HG03159 (cell line): ENCODE data around the gene FAM83G.
A peak's percentile ranks its signal among the peaks of the same experiment; 100 is the strongest.
"Not testable (repeated sequence)": the region's sequence is repeated elsewhere in the genome, so short reads cannot be mapped to it uniquely, and the experiment has no call there.

ENCODE experiments used
- ATAC-seq: cut with Tn5 transposase; IDR thresholded peaks from one replicate; pipeline ENCODE4 v1.9.1; 2021; ENCODE audit warnings: mild to moderate bottlenecking, moderate library complexity; ENCODE audit not compliant: unreplicated experiment

FAM83G gene

GRCh38 chr17:19004421-19005136 lies at the start of gene FAM83G:
TSS of gene FAM83G (minus strand) at chr17:19004764. CDS start at chr17:19004041, 723 bp downstream.
- peak; percentile 68 for ATAC-seq

DNA sequence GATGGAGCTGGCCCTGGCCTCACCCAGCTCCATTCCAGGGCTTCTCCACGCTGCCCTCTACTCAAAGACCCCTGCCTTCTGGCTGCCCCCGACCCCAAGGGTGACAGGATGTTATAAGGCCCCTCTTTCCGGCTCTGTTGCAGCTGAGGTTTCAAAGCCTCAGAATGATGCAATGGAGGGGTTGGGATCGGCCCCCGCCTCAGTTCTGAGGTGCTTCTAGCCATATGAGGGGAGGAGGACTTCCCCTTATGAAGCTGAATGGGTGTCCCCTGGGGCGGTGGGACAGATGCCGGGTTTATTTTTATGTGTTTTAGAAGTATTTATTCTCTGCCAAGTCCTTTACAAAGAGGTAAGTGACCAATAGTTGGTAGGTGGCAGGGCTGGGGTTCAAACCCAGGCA lies 44.3 kb upstream of the FAM83G start:
- not testable (repeated sequence) for ATAC-seq

- not testable (repeated sequence) for ATAC-seq
These were observed 42.9 kb upstream of the FAM83G start for GRCh38 chr17:19047510-19047909.

- not testable (repeated sequence) for ATAC-seq
These were observed 42.3 kb upstream of the FAM83G start, which contains the start of gene GRAP for GRCh38 chr17:19046782-19047375. TSS of gene GRAP (minus strand) at chr17:19046957. CDS start at chr17:19046926, 31 bp downstream.

DNA sequence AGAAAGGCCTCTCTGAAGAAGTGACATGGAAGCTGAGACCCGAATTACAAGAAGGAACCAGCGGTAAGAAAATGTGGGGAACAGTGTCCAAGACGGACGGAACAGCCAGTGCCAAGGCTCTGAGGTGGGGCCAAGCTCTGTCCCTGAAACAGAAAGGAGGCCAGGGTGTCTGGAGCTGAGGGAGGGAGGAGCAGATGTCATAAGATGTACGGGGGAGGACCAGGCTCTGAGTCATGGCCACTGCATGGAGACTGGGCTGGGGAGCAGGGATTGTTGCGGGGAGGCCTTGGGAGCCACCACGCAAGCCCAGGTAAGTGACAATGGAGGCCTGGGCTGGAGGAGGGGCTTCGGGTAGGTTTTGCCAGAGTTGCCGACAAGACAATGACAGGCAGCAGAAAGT lies 40.1 kb upstream of the FAM83G start:
- not testable (repeated sequence) for ATAC-seq

DNA sequence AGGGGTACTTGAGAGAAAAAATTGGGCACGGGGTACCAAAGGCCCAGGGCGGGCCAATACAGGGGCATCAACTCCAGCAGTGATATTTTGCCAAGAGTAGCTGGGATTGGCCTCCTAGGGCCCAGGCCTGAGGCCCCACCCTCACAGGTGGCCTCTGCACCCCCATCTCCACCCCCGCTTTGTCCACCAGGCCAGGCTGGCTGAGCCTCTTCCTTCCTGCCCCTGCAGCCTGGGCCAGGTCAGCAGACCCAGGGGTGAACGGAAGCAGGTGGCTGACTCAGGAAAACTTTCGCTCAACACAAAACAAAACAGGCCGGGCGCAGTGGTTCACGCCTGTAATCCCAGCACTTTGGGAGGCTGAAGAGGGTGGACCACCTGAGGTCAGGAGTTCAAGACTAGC lies 38.5 kb upstream of the FAM83G start:
- not testable (repeated sequence) for ATAC-seq

DNA sequence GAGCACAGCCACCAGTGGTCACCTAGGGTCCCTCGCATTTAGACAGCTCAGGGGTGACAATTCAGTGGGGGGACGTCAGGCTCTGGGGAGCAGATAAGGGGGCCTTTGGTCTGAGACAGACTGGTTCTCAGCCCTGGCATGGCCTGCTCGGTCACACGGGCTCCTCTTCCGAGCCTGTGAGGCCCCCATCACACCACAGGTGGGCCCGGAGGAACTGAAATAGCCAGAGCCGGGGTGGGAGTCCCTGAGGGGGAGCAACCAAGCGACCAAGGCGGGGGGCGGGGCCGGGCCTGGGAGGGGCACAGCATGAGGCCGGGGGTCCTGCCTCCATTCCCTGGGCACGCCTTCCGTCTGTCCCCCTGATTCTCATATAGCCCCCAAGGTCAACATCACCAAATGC lies 37.8 kb upstream of the FAM83G start:
- not testable (repeated sequence) for ATAC-seq

DNA sequence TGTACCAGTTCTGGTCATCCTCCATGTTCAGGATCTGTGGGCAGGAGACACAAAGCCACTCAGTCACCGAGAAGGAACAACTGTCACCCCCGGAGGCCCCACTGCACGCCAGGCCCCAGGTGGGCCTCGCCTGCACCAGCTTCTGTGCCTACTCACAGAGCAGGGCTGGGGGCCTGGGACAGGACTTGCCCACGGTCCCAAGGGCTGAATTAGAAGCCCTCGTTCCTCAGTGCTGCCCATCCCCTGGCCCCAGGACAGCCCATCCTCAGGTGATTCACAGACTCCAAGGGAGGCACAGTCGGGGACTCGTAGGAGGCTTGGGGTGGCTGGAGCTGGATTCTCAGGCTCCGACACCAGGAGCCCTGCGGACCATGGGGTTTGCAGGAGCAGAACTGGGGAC lies 37.3 kb upstream of the FAM83G start:
- ATAC-seq: not testable (repeated sequence)

DNA sequence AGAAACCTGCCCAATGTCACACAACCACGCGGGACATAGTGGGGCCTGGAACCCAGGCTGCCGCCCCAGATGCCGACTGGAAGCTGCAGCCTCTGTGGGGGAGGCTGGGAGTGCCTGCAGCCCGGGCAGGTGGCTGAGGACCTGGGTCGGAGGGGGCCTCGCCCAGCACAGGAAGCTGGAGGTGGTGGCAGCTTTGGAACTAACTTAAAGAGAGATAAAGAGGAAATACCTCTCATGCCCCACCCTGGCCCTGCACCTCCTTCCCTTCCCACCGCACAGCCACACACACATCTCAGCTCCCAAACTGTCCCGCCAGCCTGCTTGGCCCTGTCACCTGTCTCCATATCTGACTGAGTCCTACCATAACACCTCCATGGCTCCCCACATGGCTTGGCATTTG lies 35.8 kb upstream of the FAM83G start:
- ATAC-seq: not testable (repeated sequence)

DNA sequence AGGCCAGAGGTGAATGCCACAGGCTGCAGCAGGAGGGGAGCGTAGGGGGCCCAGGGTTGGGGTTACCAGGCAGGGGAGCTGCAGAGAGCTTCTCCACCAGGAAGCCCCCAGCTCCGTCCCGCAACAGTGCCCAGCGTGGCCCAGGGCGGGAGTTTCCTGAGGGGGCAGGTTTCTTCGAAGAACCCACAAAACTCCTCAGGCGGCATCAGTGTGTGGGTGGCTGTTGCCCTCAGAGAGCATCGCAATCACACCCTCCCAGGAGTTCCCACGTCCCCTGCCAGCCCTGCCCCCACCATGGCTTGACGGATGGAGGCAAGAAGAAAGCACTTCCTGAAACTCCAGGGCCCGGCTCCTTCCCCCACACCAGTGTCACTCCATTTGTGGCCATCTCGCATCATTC lies 34.2 kb upstream of the FAM83G start:
- ATAC-seq: not testable (repeated sequence)

DNA sequence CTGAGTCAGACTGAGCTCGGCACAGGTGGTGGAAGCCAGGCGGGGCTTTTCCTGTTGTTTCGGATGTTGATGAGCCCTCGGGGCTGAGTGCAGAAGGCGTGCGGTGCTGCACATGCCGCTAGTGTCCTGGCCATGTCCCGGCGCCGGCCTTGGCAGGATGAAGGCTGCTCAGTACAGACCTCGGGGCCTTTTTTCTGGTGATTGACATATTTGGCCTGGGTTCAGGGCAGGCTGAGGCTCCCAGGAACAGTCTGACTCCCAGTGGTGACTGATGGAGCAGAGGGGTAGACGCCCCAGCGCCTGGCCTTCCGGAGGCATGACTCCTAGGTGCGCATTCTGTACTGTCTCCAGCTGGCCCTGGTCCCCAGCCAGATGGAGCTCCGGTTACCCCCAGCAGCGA lies 33.4 kb upstream of the FAM83G start:
- ATAC-seq: not testable (repeated sequence)

- ATAC-seq: not testable (repeated sequence)
These were observed 33.0 kb upstream of the FAM83G start for GRCh38 chr17:19037547-19037946.

DNA sequence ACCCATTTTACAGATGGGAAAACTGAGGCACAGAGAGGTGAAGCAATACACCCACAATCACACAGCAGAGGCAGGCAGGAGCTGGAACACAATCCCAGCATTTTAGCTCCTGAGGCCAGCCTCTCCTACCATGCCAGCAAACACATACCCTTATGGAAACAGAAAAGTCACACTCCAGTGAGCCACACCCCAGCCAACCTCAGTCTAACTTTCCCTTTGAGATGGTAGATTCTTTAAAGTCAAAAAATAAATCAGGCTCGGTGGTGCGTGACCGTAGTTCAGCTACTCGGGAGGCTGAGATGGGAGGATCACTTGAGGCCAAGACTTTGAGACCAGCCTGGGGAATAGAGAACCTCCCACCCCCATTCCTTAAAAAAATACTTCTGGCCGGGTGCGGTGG lies 31.6 kb upstream of the FAM83G start:
- not testable (repeated sequence) for ATAC-seq

- ATAC-seq: not testable (repeated sequence)
These were observed 27.9 kb upstream of the FAM83G start for GRCh38 chr17:19032377-19032988.

GRCh38 chr17:19031729-19032128 lies 27.2 kb upstream of the FAM83G start:
- ATAC-seq: not testable (repeated sequence)

- not testable (repeated sequence) for ATAC-seq
These were observed 26.3 kb upstream of the FAM83G start for GRCh38 chr17:19030771-19031449.

DNA sequence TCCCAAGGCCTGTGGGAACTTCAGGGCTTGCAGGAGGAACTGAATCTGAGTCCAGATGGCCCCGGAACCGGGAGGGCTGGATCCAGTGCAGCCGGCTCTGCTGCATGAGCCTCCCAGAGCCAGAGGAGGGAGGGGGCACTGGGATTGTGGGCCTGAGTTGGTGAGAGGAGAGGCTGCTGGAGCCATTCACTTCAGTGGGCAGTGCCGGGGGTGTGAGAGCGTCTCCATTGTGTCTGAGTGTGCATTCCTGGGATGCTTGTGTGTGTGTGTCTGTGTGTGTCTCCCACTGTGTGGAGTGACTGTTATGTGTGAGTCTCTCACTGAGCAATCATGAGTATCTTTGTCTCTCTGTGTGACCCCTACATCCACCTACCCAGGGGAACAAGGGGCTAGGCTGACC lies 25.2 kb upstream of the FAM83G start:
- not testable (repeated sequence) for ATAC-seq

GRCh38 chr17:19028671-19029070 lies 24.1 kb upstream of the FAM83G start:
- not testable (repeated sequence) for ATAC-seq

DNA sequence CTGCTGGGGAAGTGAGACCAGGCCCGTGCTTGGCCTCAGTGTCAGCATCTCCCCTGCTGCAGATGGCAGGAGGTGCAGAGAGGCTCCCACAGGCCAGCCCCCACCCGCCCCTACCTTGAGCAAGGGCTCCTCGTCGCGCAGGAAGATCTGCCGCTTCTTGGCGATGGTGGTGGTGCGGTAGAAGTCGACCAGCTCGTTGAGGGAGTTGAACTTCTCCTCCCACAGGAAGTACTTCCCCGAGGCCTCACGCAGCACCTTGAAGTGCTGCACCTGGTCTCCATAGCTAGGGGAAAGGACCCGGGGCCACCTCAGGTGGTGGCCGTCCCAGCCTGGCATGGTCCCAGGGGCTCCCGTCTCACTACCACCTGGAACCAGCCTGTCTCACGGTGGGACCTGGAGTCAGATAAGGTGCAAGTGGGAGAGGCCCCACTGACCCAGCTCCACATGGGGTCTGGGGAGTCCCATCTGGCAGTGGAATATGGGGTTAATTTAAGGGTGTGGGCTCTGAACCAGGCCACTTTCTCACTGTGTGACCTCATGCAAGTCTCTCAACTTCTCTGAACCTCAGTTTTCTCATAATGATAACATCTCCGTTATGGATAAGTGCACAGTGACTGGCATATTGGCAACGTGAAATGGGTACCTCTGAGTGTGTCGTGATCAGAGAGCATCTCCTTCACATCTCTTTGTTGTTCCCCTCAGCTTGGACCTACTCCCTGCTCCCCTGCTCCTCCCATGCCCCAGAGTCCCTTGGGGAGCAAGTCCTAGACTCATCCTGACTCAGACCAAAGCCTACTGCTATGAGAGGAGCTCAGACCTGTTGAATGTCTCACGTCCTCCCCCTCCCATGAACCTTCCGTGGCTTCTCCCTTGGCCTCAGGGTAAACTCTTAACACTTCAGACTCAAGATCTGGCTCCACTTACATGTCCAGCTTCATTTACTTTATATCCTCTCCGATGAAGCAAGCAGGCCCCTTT lies 19.8 kb upstream of the FAM83G start:
- no peak for ATAC-seq
